HFF-Myc (cell line): Measurements from ENCODE around the gene FAM163B.

ENCODE experiments used
- DNase-seq: peaks from one replicate; pipeline ENCODE4 v3.0.0-alpha.2; 2011; ENCODE audit warnings: low read depth; ENCODE audit errors: extremely low read depth
- H3K4me3 ChIP-seq: replicated peaks from 2 replicates; pipeline ENCODE4 v1.5.1; 2011; ENCODE audit warnings: low read depth, mild to moderate bottlenecking, control low read depth, low read length
- TF ChIP-seq, protein P1 (sequence below): IDR thresholded peaks from 2 replicates; pipeline ENCODE4 v1.5.1; 2012; ENCODE audit warnings: mild to moderate bottlenecking, low read depth, low read length, control low read depth; ENCODE audit errors: missing control alignments

FAM163B gene

DNA sequence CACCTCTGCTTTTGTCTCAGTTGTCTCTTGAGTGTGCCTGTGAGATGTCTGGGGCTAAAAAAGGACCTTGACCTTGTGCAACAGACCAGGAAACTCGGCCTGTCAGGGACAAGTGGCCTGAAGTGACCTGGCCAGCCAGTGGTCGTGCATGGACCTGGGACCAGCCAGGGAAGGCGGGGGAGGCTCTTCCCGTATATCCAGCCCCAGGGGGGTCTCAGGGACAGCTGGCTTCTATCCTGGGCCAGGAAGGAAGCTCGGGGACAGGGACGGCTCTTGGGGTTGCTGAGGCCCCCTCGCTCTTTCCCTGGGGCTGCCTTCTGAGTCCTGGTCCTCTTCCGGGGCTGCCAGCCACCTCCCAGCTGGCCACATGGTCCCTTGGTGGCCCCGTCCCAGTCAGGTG lies 77.9 kb downstream of the FAM163B start:
- TF ChIP-seq, protein P1, sequence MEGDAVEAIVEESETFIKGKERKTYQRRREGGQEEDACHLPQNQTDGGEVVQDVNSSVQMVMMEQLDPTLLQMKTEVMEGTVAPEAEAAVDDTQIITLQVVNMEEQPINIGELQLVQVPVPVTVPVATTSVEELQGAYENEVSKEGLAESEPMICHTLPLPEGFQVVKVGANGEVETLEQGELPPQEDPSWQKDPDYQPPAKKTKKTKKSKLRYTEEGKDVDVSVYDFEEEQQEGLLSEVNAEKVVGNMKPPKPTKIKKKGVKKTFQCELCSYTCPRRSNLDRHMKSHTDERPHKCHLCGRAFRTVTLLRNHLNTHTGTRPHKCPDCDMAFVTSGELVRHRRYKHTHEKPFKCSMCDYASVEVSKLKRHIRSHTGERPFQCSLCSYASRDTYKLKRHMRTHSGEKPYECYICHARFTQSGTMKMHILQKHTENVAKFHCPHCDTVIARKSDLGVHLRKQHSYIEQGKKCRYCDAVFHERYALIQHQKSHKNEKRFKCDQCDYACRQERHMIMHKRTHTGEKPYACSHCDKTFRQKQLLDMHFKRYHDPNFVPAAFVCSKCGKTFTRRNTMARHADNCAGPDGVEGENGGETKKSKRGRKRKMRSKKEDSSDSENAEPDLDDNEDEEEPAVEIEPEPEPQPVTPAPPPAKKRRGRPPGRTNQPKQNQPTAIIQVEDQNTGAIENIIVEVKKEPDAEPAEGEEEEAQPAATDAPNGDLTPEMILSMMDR, result no peak
- no peak for DNase-seq
- no peak overlapping the region for H3K4me3 ChIP-seq

DNA sequence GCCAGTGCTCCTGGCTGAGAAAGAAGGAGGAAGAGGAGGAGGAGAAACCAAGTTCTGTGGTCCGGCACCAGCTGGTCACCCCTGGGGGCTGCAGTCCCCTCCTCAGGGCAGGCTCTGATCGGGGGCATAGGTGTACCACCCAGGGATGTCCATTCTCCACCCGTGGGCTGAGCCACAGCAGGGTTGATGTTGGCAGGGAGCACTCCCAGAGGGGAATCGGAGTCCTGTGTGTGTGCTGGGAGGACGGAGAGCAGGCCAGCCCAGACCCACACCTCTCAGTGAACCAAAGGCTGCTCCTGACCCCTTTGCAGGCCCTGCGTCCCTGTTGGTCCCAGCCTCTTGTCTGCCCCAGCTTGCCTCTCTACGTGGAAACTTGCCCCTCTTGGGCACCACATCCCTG lies 79.3 kb downstream of the FAM163B start:
- TF ChIP-seq, protein P1, result no peak
- no peak overlapping the region for H3K4me3 ChIP-seq
- no peak for DNase-seq

DNA sequence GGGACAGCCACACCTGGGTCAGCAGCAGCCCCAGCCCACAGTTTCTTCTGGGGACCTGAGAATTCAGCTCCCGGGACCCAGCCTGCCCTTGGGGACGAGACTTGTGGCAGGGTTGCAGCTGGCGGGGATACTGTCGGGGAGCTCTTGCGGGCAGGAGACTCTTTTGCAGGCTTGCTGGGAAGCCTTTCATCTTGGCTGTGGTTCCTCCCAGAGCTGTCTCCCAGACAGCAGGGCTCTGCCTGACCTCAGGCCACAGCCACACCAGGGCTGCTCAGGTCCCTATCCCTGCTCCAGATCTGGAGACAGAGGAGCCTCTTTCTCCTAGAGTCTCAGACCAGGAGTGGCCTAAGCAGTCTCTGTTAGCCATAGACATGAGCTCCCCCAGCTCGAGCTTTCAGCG lies 79.7 kb downstream of the FAM163B start:
- no peak for DNase-seq
- TF ChIP-seq, protein P1, result no peak

DNA sequence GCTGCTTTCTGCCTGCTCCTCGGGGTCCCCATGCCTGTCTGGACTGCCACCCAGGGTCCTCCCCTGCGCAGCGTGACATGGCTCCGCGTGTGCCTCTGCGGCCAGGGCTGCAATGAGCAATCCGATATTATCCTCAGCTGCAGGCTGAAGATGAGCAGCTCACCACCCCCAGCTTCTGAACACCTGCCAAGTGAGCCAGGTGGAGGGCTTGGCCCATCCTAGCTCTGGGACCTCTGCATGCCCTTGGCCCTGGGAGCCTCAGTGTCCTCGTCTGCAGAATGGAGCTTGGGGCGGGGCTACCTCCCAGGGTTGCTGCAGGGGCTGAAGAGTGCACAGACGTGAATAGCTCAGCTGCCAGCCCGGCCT lies 80.3 kb downstream of the FAM163B start:
- TF ChIP-seq, protein P1, result no peak
- no peak for DNase-seq
- H3K4me3 ChIP-seq, result no peak overlapping the region

More for the DNA sequence above, 79.7 kb downstream of the FAM163B start:
- no peak overlapping the region for H3K4me3 ChIP-seq

DNA sequence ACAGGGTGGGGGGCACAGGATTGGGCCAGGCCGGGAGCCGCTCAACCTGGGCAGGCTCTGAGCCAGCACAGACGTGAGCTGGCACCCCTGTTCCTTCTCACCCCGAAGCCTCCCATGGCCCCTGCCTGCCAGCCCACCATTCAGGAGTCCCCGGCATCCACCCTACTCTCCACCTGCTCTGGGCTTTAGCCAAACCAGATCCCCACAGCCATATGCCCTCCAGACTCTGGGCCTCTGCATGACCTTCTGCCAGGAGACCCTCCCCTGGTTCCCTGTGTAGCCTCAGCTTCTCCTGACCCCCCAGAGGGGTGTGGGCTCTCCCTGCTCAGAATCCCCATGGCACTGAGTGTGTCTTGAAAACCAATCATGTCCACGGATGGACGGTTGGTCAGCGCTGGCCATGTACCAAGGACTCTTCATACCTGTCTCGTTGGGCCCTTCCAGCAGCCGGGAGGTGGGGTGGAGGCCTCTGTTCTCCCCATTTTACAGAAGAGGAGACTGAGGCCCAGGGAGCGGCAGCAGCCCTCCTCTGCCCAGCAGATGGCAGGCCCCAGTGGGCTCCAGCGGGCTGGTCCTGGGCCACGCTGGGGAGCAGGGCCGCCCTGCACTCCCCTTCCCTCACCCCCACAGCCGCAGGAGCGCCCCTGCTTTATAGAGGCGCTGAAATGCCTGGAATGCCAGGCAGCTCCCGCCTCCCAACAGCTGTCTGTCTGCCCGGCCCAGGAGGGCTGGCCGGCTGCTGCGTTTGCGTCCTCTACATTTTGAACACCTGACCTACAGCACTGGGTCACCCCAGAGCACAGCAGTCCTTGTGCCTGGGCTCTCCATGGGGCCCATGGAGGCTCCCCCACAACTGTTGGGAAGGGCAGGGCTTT lies 81.0 kb downstream of the FAM163B start:
- TF ChIP-seq, protein P1, result no peak
- DNase-seq, result no peak
- H3K4me3 ChIP-seq, result no peak overlapping the region

DNA sequence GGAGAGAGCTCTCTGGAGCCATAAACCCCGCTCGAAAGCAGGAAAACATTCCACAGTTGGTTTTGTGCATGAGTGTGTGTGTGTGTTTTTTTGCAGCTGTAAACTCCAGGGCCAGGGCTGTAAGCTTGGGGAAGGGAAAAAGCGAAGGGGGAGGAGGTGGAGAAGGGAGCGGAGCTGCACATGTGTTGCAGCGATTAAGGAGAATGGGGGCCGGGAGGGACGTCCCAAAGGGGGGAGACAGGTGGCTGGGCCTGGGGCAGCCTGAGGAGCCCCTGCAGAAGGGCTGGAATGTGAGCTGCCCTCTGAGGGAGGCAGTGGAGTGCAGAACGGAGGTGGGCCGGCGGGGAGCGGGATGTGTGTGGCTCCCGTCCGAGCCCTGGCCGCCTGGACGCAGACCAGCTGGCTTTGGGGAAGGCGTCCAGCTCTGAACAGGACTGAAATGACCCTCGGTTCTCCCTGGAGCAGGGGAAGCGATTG lies 81.7 kb downstream of the FAM163B start:
- TF ChIP-seq, protein P1, result no peak
- H3K4me3 ChIP-seq, result no peak overlapping the region
- no peak for DNase-seq
